ENCODE results near the gene TBC1D9.

Gene TBC1D9

GRCh38 chr4:140617499-140618248 lies 138.5 kb downstream of the TBC1D9 start:
- ATAC-seq (ENCODE audit: low read depth) (no peak), DNase-seq (ENCODE audit: low spot score) (no peak)
- no peak overlapping the region for H3K4me3 ChIP-seq (ENCODE audit: severe bottlenecking)
- no peak for TF ChIP-seq CTCF (IDR thresholded peaks at IDR 0.05; ENCODE audit: poor library complexity, severe bottlenecking)
- no peak overlapping the region for H3K27ac ChIP-seq (ENCODE audit: poor library complexity, severe bottlenecking)
- H3K27me3 ChIP-seq (ENCODE audit: insufficient read depth, poor library complexity, severe bottlenecking), result no peaks in the 10 kb centered on the region
- H3K4me1 ChIP-seq (ENCODE audit: insufficient read depth, poor library complexity, severe bottlenecking), result no peaks in the 10 kb centered on the region
- no peaks in the 10 kb centered on the region for H3K9me3 ChIP-seq (ENCODE audit: severe bottlenecking)
- H3K36me3 ChIP-seq (ENCODE audit: low read depth), result no peaks in the 10 kb centered on the region

GRCh38 chr4:140615451-140615850 lies 140.7 kb downstream of the TBC1D9 start:
- Histone ChIP-seq H3K36me3 (ENCODE audit: low read depth) (no peaks in the 10 kb centered on the region), H3K27ac (ENCODE audit: poor library complexity, severe bottlenecking) (no peak overlapping the region), H3K4me3 (ENCODE audit: severe bottlenecking) (no peak overlapping the region), H3K27me3 (ENCODE audit: insufficient read depth, poor library complexity, severe bottlenecking) (no peaks in the 10 kb centered on the region), H3K9me3 (ENCODE audit: severe bottlenecking) (no peaks in the 10 kb centered on the region), H3K4me1 (ENCODE audit: insufficient read depth, poor library complexity, severe bottlenecking) (no peaks in the 10 kb centered on the region)
- DNase-seq (ENCODE audit: low spot score) (no peak), ATAC-seq (ENCODE audit: low read depth) (no peak)
- TF ChIP-seq CTCF (IDR thresholded peaks at IDR 0.05; ENCODE audit: poor library complexity, severe bottlenecking), result no peak

GRCh38 chr4:140612357-140612756 lies 143.8 kb downstream of the TBC1D9 start:
- Histone ChIP-seq H3K4me1 (ENCODE audit: insufficient read depth, poor library complexity, severe bottlenecking) (no peaks in the 10 kb centered on the region), H3K36me3 (ENCODE audit: low read depth) (no peaks in the 10 kb centered on the region), H3K9me3 (ENCODE audit: severe bottlenecking) (no peaks in the 10 kb centered on the region), H3K27ac (ENCODE audit: poor library complexity, severe bottlenecking) (no peak overlapping the region), H3K27me3 (ENCODE audit: insufficient read depth, poor library complexity, severe bottlenecking) (no peaks in the 10 kb centered on the region), H3K4me3 (ENCODE audit: severe bottlenecking) (no peak overlapping the region)
- DNase-seq (ENCODE audit: low spot score) (no peak), ATAC-seq (ENCODE audit: low read depth) (no peak)
- no peak for TF ChIP-seq CTCF (IDR thresholded peaks at IDR 0.05; ENCODE audit: poor library complexity, severe bottlenecking)

- Histone ChIP-seq H3K9me3 (ENCODE audit: severe bottlenecking) (no peaks in the 10 kb centered on the region), H3K4me3 (ENCODE audit: severe bottlenecking) (no peak overlapping the region), H3K4me1 (ENCODE audit: insufficient read depth, poor library complexity, severe bottlenecking) (no peaks in the 10 kb centered on the region), H3K36me3 (ENCODE audit: low read depth) (no peaks in the 10 kb centered on the region), H3K27me3 (ENCODE audit: insufficient read depth, poor library complexity, severe bottlenecking) (no peaks in the 10 kb centered on the region), H3K27ac (ENCODE audit: poor library complexity, severe bottlenecking) (no peak overlapping the region)
- ATAC-seq (ENCODE audit: low read depth) (no peak), DNase-seq (ENCODE audit: low spot score) (no peak)
- no peak for TF ChIP-seq CTCF (IDR thresholded peaks at IDR 0.05; ENCODE audit: poor library complexity, severe bottlenecking)
These were observed 144.3 kb downstream of the TBC1D9 start for GRCh38 chr4:140611854-140612253.

Data from RWPE2 (cell line).